ENCODE measurements around the gene CYP1A2.
"Not testable (repeated sequence)": the region's sequence is repeated elsewhere in the genome, so short reads cannot be mapped to it uniquely, and the experiment has no call there.

The CYP1A2 gene

GRCh38 chr15:74748322-74748946 lies at the start of gene CYP1A2:
Gene CYP1A2, plus strand, starts transcription at chr15:74748845. Its CDS starts 894 bp downstream, at chr15:74749739.
- no peak for DNase-seq (ENCODE audit: low read depth in 2 of 2)

GRCh38 chr15:74709011-74709410 lies 39.6 kb upstream of the CYP1A2 start:
- no peak for DNase-seq (ENCODE audit: low read depth in 2 of 2)

- no peak for DNase-seq (ENCODE audit: low read depth in 2 of 2)
Measured at GRCh38 chr15:74709892-74710291, 38.8 kb upstream of the CYP1A2 start.

- no peak for DNase-seq (ENCODE audit: low read depth in 2 of 2)
Measured at GRCh38 chr15:74710319-74711094, 38.1 kb upstream of the CYP1A2 start.

- DNase-seq (ENCODE audit: low read depth in 2 of 2): no peak
Measured at GRCh38 chr15:74712311-74712710, 36.3 kb upstream of the CYP1A2 start.

GRCh38 chr15:74716651-74717050 lies 32.0 kb upstream of the CYP1A2 start:
- DNase-seq (ENCODE audit: low read depth in 2 of 2): no peak

GRCh38 chr15:74722591-74722990 lies 26.1 kb upstream of the CYP1A2 start:
- DNase-seq (ENCODE audit: low read depth in 2 of 2): no peak

GRCh38 chr15:74723187-74723586 lies 25.5 kb upstream of the CYP1A2 start:
- no peak for DNase-seq (ENCODE audit: low read depth in 2 of 2)

- no peak for DNase-seq (ENCODE audit: low read depth in 2 of 2)
Measured at GRCh38 chr15:74723754-74724334, 24.8 kb upstream of the CYP1A2 start.

GRCh38 chr15:74724570-74725224 lies 23.9 kb upstream of the CYP1A2 start:
- no peak for DNase-seq (ENCODE audit: low read depth in 2 of 2)

GRCh38 chr15:74725225-74725774 lies 23.3 kb upstream of the CYP1A2 start, which contains the start of gene CYP1A1:
Gene CYP1A1, minus strand, starts transcription at chr15:74725528. Its CDS starts 2,431 bp downstream, at chr15:74723097.
- peak in 1 of 2 experiments; percentile 42 for DNase-seq (ENCODE audit: low read depth in 2 of 2)

- peak; percentile 11 to 54 for DNase-seq (ENCODE audit: low read depth in 2 of 2)
Measured at GRCh38 chr15:74725845-74726773, 22.5 kb upstream of the CYP1A2 start.

- no peak for DNase-seq (ENCODE audit: low read depth in 2 of 2)
Measured at GRCh38 chr15:74726774-74727164, 21.9 kb upstream of the CYP1A2 start.

GRCh38 chr15:74727727-74728126 lies 20.9 kb upstream of the CYP1A2 start:
- DNase-seq (ENCODE audit: low read depth in 2 of 2): no peak

- not testable (repeated sequence) for DNase-seq (ENCODE audit: low read depth in 2 of 2)
Measured at GRCh38 chr15:74728699-74729098, 19.9 kb upstream of the CYP1A2 start.

- not testable (repeated sequence) for DNase-seq (ENCODE audit: low read depth in 2 of 2)
Measured at GRCh38 chr15:74729372-74729771, 19.3 kb upstream of the CYP1A2 start.

- no peak for DNase-seq (ENCODE audit: low read depth in 2 of 2)
Measured at GRCh38 chr15:74730619-74731316, 17.9 kb upstream of the CYP1A2 start.

GRCh38 chr15:74732846-74733245 lies 15.8 kb upstream of the CYP1A2 start:
- no peak for DNase-seq (ENCODE audit: low read depth in 2 of 2)

GRCh38 chr15:74733269-74733668 lies 15.4 kb upstream of the CYP1A2 start:
- DNase-seq (ENCODE audit: low read depth in 2 of 2): no peak

- no peak for DNase-seq (ENCODE audit: low read depth in 2 of 2)
Measured at GRCh38 chr15:74735305-74735704, 13.3 kb upstream of the CYP1A2 start.

All from stimulated activated CD4-positive, alpha-beta T cell treated with anti-CD3 and anti-CD28 coated beads, Interleukin-12 subunit alpha, Interleukin-12 subunit beta, amount 100 ng/mL, for 24 hours (primary cell).